GOT3 (cell line): ENCODE measurements around the gene EIF2AK3.
"Not testable (repeated sequence)": the region's sequence is repeated elsewhere in the genome, so short reads cannot be mapped to it uniquely, and the experiment has no call there.

ENCODE experiments used
- DNase-seq: peaks from one replicate; lab custom pipeline; 2025; ENCODE audit warnings: mixed read lengths; lab: John Stamatoyannopoulos, UW

The EIF2AK3 gene

DNA sequence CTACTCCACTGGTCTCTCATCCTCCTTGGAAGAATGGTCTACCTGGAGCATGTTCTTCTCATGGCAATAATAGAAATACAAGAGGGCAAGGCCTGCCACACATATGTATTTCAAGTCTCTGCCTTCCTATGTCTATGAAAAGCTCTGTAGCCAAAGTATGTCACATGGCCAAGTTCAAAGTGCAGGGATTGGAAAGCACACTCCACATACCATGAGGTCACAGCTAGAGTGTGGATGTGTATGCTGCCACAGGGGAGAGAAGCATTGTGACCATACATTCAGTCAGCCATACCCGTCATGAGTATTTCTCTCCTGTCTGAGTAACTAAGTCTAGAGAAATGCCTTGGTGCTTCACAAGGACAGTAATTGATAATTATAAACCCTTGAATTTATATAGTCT lies 8.8 kb upstream of the EIF2AK3 start:
- no peak for DNase-seq

DNA sequence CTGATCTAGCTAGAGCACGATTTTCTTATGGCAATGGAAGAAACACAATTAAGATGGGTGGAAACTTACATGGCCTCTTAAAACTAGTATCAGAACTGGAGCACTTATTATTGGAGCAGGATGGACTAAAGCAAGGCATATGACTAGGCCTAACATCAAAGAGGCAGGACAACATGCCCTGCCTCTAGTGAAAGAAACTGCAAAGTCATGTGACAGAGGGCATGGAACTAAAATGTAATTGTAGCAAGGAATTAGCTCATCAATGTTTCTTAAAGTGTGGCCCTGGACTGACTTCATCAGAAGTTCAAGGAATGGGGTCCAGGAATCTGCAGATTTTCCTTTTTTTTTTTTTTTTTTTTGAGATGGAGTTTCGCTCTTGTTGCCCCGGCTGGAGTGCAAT lies 5.3 kb upstream of the EIF2AK3 start:
- no peak for DNase-seq

DNA sequence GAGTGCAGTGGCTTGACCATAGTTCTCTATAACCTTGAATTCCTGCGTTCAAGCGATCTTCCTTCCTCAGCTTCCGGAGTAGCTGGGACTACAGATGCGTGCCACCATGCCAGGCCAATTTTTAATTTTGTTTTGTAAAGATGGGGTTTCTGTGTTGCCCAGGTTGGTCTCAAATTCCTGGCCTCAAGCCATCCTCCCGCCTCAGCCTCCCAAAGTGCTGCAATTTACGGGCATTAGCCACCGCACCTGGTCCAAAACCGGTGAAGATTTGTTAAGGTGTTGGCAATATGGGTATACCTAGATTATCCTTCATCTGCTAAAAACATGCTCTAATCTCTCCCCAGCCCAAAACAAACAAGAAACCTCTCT lies 1.3 kb upstream of the EIF2AK3 start:
- DNase-seq: no peak

DNA sequence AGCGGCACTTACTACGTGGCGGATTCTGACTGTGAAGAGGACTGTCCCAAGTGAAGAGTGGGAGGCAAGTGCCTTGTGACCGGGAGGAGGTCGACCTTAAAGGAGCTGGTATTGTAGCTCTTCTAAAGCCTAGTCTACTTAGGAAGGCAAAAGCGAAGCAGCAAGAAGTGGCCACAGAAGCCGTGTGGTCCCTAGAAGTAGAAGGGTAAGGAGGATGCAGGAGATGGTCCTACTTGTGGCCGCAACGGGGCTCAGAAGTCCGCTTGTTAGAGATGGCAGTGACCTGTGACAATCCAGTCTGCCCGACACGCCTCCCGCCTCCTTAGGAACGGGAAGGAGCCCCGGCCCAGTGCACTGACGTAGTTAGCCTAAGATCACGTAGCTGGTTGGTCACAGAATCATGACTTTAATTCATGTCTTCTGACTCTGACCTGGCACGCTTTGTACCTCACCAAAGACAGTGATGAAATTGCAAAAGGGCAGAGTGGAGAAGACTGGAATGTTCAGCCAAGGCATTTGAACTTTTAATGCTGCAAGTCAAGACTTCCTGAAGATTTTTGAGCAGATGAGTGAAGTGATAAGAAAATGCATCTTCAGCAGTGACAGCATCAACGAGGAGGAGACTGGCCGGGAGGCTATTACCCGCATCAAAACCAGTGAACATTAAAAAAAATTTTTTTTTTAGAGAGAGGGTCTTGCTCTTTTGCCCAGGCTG lies 749 bp upstream of the EIF2AK3 start:
- DNase-seq: peak; percentile 84

DNA sequence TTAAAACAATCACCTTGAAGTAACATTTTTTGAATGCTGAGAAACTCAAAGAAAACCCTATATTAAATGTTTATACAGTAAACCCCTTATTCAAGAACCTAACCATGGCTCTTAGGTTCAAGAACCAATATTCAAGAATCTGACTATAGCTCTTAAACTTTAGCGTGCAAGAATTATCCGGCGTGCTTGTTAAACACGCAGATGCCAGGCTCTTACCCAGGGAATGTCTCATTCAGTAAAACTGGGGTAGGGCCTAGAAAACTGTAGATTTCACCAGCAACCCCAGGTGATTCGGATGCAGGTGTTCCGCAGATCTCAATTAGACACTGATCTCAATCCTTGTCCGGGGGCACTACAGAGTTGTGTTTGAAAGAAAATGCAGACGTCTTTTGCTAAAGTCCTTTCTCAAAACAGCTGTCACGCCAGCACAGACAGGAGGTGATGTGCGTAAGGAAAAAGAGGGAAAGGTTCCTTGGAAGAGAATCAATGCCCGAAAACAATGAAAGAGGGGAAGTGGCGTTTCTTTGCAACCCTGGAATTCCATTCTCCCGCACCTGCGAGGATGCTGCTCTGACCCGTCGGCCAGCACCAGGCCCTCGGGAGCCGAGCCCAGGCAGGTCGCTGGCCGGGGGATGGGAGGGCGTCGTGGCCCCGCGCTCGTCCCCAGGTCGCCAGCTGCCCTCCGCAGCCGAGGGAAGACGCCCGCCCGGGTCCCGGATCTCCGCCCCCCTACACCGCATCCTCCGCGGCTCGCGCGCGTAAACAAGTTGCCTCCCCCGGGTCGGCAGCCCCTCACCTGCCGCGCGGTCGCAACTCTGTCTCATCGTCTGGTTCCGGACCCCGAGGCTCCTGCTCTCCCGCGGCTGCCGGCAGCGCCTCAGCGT lies 851 bp downstream of the EIF2AK3 start:
- DNase-seq: no peak

DNA sequence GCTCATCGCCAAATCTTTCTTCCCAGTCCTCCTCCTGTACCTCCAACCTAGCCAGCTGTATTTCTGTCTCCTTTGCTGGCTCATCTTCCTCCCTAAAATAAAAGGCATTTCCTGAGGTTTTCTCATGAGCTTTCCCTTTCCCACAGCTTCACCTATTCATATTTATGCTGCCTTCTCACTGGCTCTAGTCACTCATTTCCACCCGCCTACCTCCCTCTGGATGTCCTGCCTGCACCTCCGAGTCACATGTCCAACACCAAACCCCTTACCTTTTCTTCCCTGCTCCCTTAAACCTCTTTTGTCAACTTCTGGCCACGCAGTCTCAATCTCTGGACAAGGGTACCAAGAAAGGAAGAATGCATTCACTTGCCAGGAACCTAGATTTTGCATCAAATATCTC lies 2.8 kb downstream of the EIF2AK3 start:
- no peak for DNase-seq

DNA sequence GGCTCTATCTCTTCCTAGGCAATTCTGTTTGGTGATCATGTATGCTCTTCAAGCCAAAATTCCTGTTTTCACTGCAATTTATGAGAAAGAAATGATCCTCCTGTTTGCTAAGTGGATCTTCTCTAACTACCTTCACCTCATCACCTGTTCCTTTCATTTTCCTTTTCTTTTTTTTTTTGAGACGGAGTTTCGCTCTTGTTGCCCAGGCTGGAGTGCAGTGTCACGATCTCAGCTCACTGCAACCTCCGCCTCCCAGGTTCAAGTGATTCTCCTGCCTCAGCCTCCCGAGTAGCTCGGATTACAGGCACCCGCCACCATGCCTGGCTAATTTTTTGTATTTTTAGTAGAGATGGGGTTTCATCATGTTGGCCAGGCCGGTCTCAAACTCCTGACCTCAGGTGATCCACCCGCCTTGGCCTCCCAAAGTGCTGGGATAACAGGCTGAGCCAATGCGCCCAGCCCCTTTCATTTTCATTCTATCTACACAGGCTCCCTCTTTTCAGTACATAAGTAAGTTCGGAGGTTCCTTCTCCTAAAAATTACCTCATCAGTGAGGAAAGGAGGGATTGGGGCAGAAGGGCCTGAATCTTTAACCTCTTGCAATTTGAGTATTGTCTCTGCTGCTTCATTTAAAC lies 3.3 kb downstream of the EIF2AK3 start:
- DNase-seq: not testable (repeated sequence)

DNA sequence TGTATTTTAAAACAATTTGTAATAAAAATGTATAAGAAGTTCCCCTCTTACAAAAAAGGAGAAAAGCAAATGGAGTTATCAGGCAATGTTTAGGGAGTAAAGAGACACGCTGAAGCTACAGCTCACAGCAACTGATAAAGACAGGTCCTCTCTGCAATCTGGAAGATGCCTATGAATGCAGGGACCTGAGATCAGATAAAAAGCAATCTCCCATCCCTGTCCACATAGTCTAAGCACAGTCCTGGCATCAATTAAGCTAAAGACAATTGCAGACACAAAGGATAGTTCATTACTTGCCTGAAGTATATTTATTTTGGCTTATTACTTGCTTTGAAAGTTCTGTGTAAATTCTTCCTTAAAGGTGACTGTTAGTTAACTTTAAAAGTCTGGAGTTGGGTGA lies 5.0 kb downstream of the EIF2AK3 start:
- DNase-seq: no peak

DNA sequence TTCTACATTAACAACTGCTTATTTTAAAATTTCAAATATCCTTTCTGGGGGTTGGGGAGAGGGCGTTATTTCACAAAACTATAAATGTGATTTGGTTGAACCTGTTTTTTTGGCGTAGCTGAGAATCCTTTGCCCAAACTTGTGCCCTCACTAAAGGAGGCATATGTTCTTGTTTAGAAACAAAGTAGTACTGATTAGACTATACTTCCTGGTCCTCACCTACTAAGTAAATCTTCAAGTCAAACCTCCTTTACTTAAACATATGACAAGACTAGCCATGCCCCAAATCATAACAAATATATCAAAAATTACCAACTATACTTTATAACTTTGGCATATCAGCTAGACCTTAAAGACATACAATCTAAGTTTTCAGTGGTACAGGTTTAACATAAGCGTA lies 5.8 kb downstream of the EIF2AK3 start:
- DNase-seq: no peak

DNA sequence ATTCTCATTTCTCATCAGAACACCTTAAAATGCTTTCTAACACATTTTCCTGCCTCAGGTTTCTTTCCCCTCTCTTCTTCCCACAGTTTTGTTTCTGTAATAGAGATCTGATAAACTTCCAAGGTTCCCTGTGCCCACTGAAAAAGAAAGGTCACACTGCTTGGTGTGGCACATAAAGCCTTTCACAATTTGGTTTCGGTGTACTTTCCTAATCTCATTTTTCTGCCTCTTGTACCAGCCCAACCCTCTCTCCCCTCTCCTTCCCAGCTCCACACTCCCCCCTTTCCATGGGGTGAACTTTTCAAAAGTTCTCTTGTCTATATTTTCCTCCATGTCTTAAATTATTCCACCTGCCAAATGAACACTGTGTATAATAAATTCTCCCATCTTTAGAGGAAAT lies 7.2 kb downstream of the EIF2AK3 start:
- DNase-seq: no peak

DNA sequence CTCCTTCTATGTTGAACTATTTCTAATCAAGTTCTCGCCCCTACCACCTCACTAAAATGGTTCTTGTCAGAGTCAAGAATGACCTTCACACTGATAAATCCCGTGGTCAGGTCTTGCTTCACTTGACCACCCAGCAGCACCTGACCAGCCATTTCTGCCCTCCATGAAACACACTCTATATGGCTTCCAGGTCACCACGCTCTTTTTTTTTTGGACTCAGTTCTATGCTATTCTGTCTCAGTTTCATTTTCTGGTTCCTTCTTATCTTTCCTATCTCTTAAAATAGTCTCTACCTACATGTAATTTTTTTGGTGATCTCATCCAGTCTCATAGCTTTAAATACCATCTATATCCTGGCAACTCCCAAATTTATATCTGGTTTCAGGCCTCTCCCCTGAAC lies 11.4 kb downstream of the EIF2AK3 start:
- no peak for DNase-seq

DNA sequence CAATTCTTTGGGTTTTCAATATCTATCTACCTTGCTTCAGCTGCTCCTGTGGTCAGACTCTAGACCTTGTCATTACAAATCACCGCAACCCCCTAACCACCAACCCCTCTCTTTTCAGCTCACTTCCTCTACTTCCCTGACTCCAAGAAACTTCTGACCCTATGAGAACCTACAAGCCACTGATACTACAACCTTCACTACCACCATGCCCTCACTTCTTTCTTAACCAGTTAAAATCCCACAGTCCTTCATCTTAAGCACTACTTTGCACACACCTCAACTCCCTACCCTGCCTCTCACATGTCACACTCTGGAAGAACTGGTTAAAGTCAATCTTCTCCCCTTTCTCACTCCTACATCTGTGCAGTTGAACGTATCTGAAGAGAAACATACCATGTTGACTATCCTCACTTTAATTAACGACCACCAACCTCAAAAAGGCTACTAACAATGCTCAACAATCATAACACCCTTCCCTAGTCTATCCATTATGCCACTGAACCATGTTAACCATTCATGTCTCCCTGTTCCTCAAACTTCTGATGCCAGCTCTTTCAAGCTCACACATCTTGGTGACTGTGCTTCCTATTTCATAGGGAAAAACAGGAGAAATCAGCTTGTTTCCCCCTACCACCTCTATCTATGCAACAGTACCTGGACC lies 12.6 kb downstream of the EIF2AK3 start:
- DNase-seq: no peak

DNA sequence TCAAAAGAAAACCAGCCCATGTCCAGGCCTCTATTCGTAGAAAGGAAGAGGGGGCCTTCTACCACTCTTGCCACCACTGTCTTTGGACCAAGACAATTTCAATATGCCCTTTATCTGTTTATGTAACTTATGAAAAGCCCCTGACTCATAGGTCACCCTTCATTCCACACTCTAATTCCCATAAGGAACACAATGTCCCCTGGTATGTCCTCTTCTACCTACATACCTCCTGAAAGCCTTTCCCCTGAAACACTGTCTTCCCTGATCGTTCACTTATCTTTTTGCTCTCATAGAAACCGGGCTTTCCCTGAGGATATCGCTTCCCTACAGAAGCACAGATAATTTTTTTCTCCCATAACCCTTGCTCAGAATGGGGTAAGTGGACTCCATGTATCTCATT lies 13.3 kb downstream of the EIF2AK3 start:
- DNase-seq: no peak

DNA sequence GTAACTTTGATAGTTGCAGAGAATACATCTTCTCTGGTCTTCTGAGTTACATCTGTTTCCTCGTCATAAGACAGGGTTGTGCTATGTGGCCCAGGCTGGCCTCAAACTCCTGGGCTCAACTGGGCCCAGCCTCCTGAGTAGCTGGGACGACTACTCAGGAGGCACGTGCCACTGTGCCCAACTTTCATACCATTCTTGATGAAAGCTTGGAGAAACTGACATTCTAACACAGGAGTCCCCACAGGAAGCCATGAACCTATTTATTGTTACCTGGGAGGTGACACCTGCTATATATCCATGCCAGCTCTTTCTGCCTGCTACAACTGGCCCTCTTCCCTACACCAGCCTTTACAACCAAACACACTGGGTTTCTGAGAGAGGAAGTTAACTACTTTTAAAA lies 19.1 kb downstream of the EIF2AK3 start:
- DNase-seq: no peak

DNA sequence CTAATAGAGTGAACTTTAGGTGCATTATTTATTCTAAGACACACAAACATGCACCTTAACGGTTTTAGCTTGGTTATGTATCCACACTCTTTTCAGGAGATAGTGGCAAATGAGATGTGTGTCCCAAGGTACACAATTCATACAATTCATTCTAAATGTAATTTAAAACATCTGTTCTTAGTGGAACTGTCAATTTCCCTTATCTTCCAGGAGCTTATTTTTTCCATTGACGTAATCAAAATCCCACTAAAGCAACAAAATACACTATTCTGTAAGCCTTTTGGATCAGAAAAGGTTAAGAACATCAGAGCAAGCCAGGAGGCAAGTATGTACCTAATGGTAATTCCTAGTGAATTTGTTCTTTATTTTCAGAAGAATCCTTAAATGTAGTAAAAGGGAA lies 19.8 kb downstream of the EIF2AK3 start:
- no peak for DNase-seq

DNA sequence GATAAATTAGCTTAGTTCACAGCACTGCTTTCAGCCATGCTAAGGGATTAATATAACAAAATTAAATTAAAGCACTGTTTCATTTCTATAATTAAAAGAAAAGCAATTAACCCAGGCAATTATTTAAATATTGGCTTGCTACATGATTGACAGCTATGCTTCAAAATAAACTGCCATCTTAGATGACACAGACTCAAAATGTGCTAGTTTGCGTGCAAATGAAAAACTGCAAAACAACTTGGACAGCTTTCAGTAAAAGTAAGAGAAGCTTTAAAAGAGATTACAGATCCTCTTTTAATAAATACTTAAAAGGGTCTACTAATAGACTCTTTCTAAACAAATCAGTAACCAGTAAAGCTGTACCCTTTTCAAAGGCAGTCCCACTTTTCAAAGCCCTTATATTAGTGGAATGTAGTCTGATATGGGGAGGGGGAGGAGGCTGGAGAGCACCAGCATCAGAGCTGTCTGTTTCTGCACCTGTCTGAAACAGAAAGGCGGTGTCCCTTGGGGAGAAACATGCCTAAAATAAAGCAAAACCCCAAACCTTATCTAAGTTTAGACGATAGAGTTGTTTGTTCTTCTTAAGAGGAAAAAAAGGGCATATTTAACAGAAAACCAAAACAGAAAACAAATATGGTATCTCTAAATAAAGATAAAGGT lies 20.8 kb downstream of the EIF2AK3 start:
- no peak for DNase-seq

DNA sequence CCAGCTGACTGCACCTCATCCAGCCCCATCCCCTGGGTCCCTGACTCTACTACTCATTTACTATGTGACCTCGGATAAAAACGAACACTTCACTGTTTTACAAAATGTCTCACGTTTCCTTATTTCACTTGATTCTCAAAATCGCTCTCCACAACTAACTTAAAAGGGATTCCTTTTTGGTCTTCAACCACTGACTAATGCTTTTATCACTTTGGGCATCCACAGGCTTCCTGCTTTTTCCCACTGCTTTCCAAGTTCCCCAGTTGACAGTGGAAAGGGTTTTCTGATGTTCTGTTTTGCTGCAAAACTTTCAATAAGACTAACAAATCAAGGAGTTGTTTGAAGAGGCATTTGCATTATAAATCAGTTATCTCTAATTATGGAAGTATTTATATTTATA lies 24.1 kb downstream of the EIF2AK3 start:
- no peak for DNase-seq

DNA sequence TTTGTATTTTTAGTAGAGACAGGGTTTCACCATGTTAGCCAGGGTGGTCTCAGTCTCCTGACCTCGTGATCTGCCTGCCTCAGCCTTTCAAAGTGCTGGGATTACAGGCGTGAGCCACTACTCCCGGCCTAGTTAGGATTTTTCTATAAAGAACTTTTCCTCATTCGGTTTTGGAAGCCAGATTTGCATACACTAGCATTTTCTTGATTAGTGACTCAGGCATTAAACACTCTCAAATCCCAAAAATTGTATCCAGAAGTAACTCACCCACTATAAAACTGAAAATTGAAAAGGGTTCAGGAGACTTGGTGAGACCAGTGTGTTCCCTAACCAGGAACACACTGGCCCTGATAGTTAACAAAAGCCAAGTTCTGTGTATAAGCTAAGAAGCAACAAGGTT lies 25.2 kb downstream of the EIF2AK3 start:
- no peak for DNase-seq

DNA sequence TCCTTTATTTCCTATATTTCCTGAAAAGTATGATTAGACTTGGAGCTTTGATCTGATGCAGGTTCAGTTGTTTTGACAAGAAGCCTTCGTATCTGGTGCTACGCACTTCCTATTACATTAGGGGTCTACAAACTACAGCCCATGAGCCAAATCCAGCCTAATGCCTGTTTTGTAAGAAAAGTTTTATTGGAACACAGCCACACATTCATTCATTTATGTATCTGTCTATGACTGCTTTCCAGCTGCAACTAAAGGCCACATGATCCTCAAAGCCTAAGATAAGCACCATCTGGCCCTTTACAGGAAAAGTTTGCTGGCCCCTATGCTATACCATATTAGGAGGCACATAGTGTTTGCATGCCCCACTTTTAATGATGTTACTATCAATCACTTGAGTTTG lies 26.0 kb downstream of the EIF2AK3 start:
- no peak for DNase-seq

DNA sequence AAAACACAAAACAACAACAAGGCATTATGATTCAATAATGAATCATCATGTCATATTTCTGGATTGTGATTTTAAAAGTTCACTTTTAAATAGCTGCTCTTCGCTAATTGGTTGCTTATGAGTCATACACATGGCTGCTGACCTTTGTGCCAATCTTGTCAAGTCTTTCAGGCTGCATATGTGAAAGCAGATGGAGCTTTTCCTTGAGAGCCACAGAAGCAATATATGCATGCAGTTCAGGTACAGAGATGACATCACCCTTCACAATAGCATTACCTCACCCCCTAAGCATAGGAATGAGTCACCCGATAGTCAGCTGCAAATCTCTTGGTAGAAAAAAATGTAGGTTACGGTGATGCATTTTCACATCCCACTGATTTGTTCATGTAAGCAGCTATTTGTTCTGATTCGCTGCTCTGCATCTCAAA lies 27.2 kb downstream of the EIF2AK3 start:
- DNase-seq: no peak

DNA sequence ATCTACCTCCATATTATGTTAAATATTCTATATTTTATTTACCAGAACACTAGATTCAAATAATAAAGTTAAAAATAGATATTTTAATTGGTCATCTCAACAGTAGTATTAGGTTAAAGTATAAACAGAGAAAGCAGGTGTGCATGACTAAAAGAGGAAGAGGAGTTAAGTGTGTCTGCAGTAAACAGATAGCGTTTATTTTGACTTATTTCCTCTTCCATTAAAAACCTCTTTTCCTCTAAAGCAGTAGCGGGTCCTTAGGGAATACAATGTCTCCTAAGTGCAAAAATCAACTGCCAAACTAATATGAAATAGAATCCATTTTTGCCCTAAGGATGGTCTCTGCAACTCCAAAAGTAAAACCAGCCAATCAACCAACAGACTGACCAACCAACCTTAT lies 27.7 kb downstream of the EIF2AK3 start:
- DNase-seq: no peak

DNA sequence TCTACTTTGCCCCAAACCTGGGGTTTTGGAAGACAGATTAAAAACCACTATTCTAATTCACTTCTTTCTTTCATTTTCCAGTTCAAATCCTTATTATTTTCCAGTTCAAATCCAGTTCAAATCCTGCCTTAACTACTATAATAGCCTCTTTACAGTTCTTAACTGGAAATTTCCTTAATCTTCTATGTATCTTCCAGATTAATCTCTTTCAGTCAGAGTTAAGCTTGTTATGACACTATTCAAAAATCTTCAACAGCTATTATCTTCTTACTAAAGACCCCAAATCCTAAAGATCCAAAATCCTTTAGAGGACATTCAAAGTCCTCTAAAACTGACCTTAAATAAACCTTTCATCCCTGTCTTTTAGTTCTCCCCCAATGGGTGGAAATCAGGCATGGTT lies 30.1 kb downstream of the EIF2AK3 start:
- no peak for DNase-seq
